Endothelial cell of umbilical vein (primary cell): ENCODE measurements around the gene IFT27. TPM values are rescaled to one million over a fixed set of nuclear protein-coding genes. Genes with fewer than 3 reads are reported as not detected.

Experiments
- BruUV-seq: library from RNA; stranded (reverse); fragments of 400-500 nt; replicated peaks from 2 replicates; lab custom pipeline; 2021; lab: Mats Ljungman, UMichigan
- CTCF ChIA-PET: fragments of 300-600, 350-600 bp; sonication (Branson Sonifier 250); formaldehyde crosslinking; loops from one replicate; lab custom pipeline; 2021; ENCODE audit warnings: antibody characterized with exemption, inconsistent platforms; lab: Charles Lee
- POLR2A ChIA-PET: fragments of 300-600, 350-600 bp; sonication (Branson Sonifier 250); formaldehyde crosslinking; loops from one replicate; lab custom pipeline; 2021; ENCODE audit warnings: antibody characterized with exemption, inconsistent platforms; lab: Charles Lee
- DNase-seq: peaks from one replicate; pipeline ENCODE4 v3.0.0-alpha.2; 2011; ENCODE audit warnings: low read depth, low spot score
- FAIRE-seq: peaks from 2 replicates; lab custom pipeline; 2011; peaks lifted over from hg19 to GRCh38; lab: Jason Lieb, UNC
- H2AFZ ChIP-seq: 2 replicates; pipeline ENCODE4 v1.6.0; 2012; ENCODE audit warnings: low read depth, low read length, control low read depth, inconsistent platforms
- H3K27ac ChIP-seq: 2 replicates; pipeline ENCODE4 v1.5.1; 2011; ENCODE audit warnings: low read depth, mild to moderate bottlenecking, control low read depth, low read length, moderate library complexity; ENCODE audit not compliant: insufficient read depth
- H3K27me3 ChIP-seq, 2 experiments: 2 replicates each; pipeline versions ENCODE4 v1.6.0 to v1.6.1; 2011; ENCODE audit warnings: low read length in 2 of 2, mixed read lengths in 1 of 2; ENCODE audit not compliant: control insufficient read depth in 2 of 2, insufficient read depth in 2 of 2
- H3K36me3 ChIP-seq, 2 experiments: 2 replicates in 1 of 2; 3 replicates in 1 of 2; pipeline ENCODE4 v1.5.1; 2011; ENCODE audit warnings: low read length in 2 of 2, mild to moderate bottlenecking in 1 of 2, moderate library complexity in 1 of 2; ENCODE audit not compliant: control insufficient read depth in 2 of 2, insufficient read depth in 2 of 2; ENCODE audit errors: extremely low read depth in 1 of 2
- H3K4me1 ChIP-seq: 3 replicates; pipeline ENCODE4 v1.5.1; 2011; ENCODE audit warnings: mild to moderate bottlenecking, low read length; ENCODE audit not compliant: control insufficient read depth, insufficient read depth; ENCODE audit errors: extremely low read depth
- H3K4me2 ChIP-seq: 2 replicates; pipeline ENCODE4 v1.6.1; 2011; ENCODE audit warnings: low read length, control low read depth, mixed read lengths; ENCODE audit not compliant: insufficient read depth
- H3K4me3 ChIP-seq, 3 experiments: fragments of 200-600 bp in 1 of 3; sonication (generic), shearing (Covaris generic) in 1 of 3; replicated peaks in 1 of 3; 2 replicates each; pipeline ENCODE4 v1.5.1; 2011 to 2016; ENCODE audit warnings: control low read depth in 3 of 3, low read length in 3 of 3, mild to moderate bottlenecking in 2 of 3, inconsistent platforms in 1 of 3, low read depth in 1 of 3, moderate library complexity in 1 of 3; ENCODE audit not compliant: insufficient read depth in 1 of 3
- H3K79me2 ChIP-seq: 2 replicates; pipeline ENCODE4 v1.6.0; 2012; ENCODE audit warnings: low read length, inconsistent platforms; ENCODE audit not compliant: control insufficient read depth, insufficient read depth
- H3K9ac ChIP-seq: replicated peaks from 2 replicates; pipeline ENCODE3; 2011; ENCODE audit warnings: low read length, control low read depth; ENCODE audit not compliant: insufficient read depth; ENCODE audit errors: extremely low read depth
- H3K9me1 ChIP-seq: replicated peaks from 3 replicates; pipeline ENCODE4 v1.6.0; 2011; ENCODE audit warnings: mild to moderate bottlenecking, low read length; ENCODE audit not compliant: control insufficient read depth, insufficient read depth; ENCODE audit errors: extremely low read depth
- H3K9me3 ChIP-seq: replicated peaks from 2 replicates; pipeline ENCODE4 v1.5.1; 2012; ENCODE audit warnings: low read length, inconsistent platforms; ENCODE audit not compliant: control insufficient read depth, insufficient read depth
- H4K20me1 ChIP-seq: replicated peaks from 2 replicates; pipeline ENCODE3; 2011; ENCODE audit warnings: mild to moderate bottlenecking, low read length; ENCODE audit not compliant: control insufficient read depth, insufficient read depth; ENCODE audit errors: extremely low read depth
- EZH2 ChIP-seq: IDR thresholded peaks from 2 replicates; pipeline ENCODE4 v1.6.1; 2012; ENCODE audit warnings: borderline replicate concordance, low read depth, mild to moderate bottlenecking, moderate library complexity, low read length, inconsistent platforms; ENCODE audit not compliant: severe bottlenecking
- FOS ChIP-seq: IDR thresholded peaks from 2 replicates; pipeline ENCODE4 v1.6.1; 2011; ENCODE audit warnings: mild to moderate bottlenecking, low read length, moderate library complexity, borderline replicate concordance; ENCODE audit not compliant: insufficient read depth
- GATA2 ChIP-seq: IDR thresholded peaks from 2 replicates; pipeline ENCODE4 v1.7.0; 2011; ENCODE audit warnings: low read depth, mild to moderate bottlenecking, moderate library complexity, mixed read lengths, low read length; ENCODE audit not compliant: insufficient read length, insufficient read depth
- JUN ChIP-seq: IDR thresholded peaks from 2 replicates; pipeline ENCODE4 v1.6.1; 2011; ENCODE audit warnings: borderline replicate concordance, low read depth; ENCODE audit not compliant: insufficient read length, insufficient read depth
- MYC ChIP-seq: IDR thresholded peaks from one replicate; pipeline ENCODE4 v1.6.1; 2011; ENCODE audit warnings: mild to moderate bottlenecking, low read depth, low read length
- POLR2A ChIP-seq: IDR thresholded peaks from 2 replicates; pipeline ENCODE4 v1.6.1; 2012; ENCODE audit warnings: low read depth, mild to moderate bottlenecking, control low read depth, low read length
- POLR2AphosphoS5 ChIP-seq: IDR thresholded peaks from 2 replicates; pipeline ENCODE4 v1.6.1; 2012; ENCODE audit warnings: low read depth, mild to moderate bottlenecking, control low read depth, low read length, moderate library complexity; ENCODE audit not compliant: insufficient read depth
- dilution Hi-C: fragments of 300-500 bp; cut with MboI; formaldehyde crosslinking; loops from one replicate; pipeline ENCODE4 v1.15.0; 2019; ENCODE audit warnings: low sequenced_read_pairs; ENCODE audit not compliant: extremely low pct_ligation_motif_present
- intact Hi-C: fragments of 100-400 bp; cut with micrococcal nuclease; formaldehyde crosslinking; loops from one replicate; pipeline ENCODE4 v1.10.0; 2022
- polyA plus RNA-seq, 4 experiments: library from polyadenylated mRNA; depleted of rRNA in 3 of 4; stranded (reverse) in 3 of 4; unstranded in 1 of 4; fragments of >200 nt; gene quantifications; 2 replicates each; pipeline versions ENCODE4 v1.2.1 to v1.2.3, GENCODE V29; 2011 to 2012; ENCODE audit warnings: missing spikeins in 1 of 4
- total RNA-seq: library from RNA; stranded (reverse); gene quantifications from 2 replicates; pipeline ENCODE4 v1.2.3, GENCODE V29; 2021
- TF ChIP-seq, protein P1 (sequence below), 2 donors: IDR thresholded peaks; 1 replicate in 1 of 2; 2 replicates in 1 of 2; pipeline ENCODE4 v1.5.1; 2011; ENCODE audit warnings: low read length in 2 of 2, mild to moderate bottlenecking in 2 of 2, moderate library complexity in 2 of 2, control low read depth in 1 of 2, inconsistent platforms in 1 of 2, low read depth in 1 of 2; ENCODE audit not compliant: insufficient read depth in 1 of 2; ENCODE audit errors: extremely low read depth in 1 of 2
- TF ChIP-seq, protein P2 (sequence below): IDR thresholded peaks from 2 replicates; pipeline ENCODE4 v1.6.1; 2011; ENCODE audit not compliant: insufficient read depth, insufficient read length

Gene IFT27
- total and polyA plus RNA-seq, 2 donors (not counting 3 experiments of a cell fraction or from before 2014, with no cell fraction given): 29.9 to 33.7 TPM

DNA sequence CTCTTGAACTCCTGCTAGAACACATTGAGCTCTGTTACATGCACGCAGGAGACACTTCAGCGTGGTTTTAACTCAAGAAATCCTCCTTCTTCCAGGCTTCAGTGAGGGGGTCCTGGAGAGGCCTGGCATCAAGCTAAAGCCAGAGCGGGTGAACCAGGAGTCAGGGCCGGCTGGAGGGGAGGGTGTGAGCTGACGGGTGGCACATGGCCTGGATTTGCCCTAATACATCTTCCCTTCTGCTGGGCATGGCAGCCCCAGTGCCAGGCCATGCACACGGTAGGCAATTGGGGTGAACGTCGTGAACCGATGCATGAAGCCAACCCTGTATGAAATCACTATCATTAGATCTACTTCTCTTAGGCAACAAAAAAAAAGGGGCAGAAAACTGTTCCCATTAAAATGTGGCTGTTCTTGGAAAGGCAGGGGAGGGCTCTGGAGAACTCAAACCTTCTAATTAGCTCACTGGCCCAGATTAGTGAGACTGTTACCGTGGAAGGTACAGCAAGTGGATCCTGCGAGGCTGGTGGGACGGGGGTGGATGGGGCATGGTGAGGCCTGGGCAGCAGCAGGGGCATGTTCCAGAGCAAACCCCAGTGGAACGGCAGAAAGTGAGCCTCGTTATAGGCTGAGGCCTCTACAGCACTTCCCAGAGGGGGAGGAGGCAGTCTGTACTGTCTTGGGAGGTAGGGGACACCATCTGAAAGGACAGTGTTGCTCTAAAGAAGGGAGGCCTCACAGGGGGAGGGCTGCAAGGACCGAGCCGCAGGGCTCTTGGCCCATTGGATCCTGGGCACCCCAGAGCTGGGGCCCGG lies 10.6 kb downstream of the IFT27 start:
- Histone ChIP-seq H3K4me3 (no peak overlapping the region), H3K27ac (no peak overlapping the region), H3K9ac (no peak overlapping the region), H3K4me1 (peaks cover 3% of the 10 kb centered on the region), H3K9me1 (no peaks in the 10 kb centered on the region), H3K9me3 (no peaks in the 10 kb centered on the region), H3K36me3 (peaks cover 0 to 13% of the 10 kb centered on the region in 2 experiments), H3K4me2 (no peak overlapping the region), H3K27me3 (no peaks in the 10 kb centered on the region), H2AFZ (no peak overlapping the region), H4K20me1 (no peaks in the 10 kb centered on the region), H3K79me2 (no peaks in the 10 kb centered on the region)
- dilution Hi-C loops (no loop called here), intact Hi-C loops (no loop called here)
- no peak for DNase-seq
- BruUV-seq: no TSS peak
- TF ChIP-seq FOS (no peak), MYC (no peak), POLR2AphosphoS5 (no peak), GATA2 (no peak), JUN (no peak), POLR2A (no peak), EZH2 (no peak)
- TF ChIP-seq, protein P1, sequence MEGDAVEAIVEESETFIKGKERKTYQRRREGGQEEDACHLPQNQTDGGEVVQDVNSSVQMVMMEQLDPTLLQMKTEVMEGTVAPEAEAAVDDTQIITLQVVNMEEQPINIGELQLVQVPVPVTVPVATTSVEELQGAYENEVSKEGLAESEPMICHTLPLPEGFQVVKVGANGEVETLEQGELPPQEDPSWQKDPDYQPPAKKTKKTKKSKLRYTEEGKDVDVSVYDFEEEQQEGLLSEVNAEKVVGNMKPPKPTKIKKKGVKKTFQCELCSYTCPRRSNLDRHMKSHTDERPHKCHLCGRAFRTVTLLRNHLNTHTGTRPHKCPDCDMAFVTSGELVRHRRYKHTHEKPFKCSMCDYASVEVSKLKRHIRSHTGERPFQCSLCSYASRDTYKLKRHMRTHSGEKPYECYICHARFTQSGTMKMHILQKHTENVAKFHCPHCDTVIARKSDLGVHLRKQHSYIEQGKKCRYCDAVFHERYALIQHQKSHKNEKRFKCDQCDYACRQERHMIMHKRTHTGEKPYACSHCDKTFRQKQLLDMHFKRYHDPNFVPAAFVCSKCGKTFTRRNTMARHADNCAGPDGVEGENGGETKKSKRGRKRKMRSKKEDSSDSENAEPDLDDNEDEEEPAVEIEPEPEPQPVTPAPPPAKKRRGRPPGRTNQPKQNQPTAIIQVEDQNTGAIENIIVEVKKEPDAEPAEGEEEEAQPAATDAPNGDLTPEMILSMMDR (IDR thresholded peaks at IDR 0.05; ENCODE audit: extremely low read depth in 1 of 2, insufficient read depth in 1 of 2, low read depth in 1 of 2, low read length in 2 of 2): no peak
- TF ChIP-seq, protein P2, sequence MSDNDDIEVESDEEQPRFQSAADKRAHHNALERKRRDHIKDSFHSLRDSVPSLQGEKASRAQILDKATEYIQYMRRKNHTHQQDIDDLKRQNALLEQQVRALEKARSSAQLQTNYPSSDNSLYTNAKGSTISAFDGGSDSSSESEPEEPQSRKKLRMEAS: no peak
- no peak for FAIRE-seq
- POLR2A ChIA-PET: no interaction called here
- CTCF ChIA-PET: interaction anchor here (2.8 to 6.5 kb wide), 2 partner anchors 8 kb away, joined by 10 to 39 read pairs; no protein-coding TSS in a partner anchor
